HUDEP-2 (cell line): ENCODE results near the gene UTY.
"Not testable (repeated sequence)": the region's sequence is repeated elsewhere in the genome, so short reads cannot be mapped to it uniquely, and the experiment has no call there.

ENCODE experiments used
- DNase-seq, 76 experiments: peaks; one replicate each; lab custom pipeline; 2025; ENCODE audit not compliant: unreplicated experiment in 76 of 76; lab: John Stamatoyannopoulos, UW

UTY gene

DNA sequence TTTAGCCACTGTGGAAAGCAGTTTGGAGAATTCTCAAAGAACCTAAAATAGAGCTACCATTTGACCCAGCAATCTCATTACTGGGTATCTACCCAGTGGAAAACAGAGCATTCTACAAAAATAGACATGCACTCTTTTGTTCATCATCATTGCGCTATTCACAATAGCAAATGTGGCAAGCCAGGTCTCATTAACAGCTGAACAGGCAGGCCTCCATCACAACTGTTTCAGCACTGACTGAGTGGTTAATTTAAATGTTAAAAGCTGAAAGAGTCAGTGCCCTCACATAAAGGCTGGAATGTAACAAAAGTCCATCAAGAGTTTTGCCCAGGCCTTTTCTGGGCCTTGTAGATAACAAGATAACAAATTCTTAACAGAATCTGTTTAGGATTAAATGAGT lies 166.9 kb downstream of the UTY start:
- no peak for DNase-seq

DNA sequence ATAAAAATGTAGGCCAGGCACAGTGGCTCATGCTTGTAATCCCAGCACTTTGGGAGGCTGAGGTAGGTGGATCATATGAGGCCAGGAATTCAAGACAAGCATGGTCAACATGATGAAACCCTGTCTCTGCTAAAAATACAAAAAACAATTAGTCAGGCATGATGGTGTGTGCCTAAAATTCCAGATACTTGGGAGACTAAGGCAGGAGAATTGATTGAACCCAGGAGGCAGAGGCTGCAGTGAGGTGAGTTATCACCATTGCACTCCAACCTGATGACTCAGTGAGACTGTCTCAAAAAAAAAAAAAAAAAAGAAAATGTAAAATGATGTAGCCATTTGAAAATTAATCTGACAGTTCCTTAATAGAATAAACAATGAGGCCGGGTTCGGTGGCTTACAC lies 171.9 kb downstream of the UTY start:
- no peak for DNase-seq

DNA sequence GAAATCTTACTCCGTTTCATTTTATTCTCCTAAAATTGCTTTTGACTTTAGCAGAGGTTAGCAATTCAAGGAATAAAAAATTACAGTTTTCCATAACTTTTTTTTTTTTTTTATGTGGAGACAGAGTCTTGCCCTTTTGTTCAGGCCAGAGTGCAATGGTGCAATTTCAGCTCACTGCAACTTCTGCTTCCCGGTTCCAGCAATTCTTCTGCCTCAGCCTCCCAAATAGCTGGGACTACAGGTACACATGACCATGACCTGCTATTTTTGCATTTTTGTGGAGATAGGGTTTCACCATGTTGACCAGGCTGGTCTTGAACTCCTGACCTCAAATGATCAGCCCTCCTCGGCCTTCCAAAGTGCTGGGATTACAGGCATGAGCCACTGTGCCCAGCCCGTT lies 179.0 kb downstream of the UTY start:
- DNase-seq = no peak

DNA sequence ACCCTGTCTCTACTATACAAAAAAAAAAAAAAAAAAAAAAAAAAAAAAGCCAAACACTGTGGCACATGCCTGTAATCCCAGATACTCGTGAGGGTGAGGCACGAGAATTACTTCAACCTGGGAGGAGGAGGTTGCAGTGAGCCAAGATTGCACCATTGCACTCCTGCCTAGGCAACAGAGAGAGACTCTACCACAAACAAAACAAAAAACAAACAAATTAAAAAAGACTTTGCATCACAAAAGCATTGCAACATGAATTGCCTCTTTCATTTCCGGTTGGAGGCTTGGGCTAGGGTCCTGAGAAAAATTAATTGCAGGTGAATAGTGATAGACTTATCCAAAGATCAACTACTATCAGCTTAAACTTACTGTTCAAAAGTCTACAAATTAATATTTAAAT lies 180.4 kb downstream of the UTY start:
- DNase-seq = no peak

DNA sequence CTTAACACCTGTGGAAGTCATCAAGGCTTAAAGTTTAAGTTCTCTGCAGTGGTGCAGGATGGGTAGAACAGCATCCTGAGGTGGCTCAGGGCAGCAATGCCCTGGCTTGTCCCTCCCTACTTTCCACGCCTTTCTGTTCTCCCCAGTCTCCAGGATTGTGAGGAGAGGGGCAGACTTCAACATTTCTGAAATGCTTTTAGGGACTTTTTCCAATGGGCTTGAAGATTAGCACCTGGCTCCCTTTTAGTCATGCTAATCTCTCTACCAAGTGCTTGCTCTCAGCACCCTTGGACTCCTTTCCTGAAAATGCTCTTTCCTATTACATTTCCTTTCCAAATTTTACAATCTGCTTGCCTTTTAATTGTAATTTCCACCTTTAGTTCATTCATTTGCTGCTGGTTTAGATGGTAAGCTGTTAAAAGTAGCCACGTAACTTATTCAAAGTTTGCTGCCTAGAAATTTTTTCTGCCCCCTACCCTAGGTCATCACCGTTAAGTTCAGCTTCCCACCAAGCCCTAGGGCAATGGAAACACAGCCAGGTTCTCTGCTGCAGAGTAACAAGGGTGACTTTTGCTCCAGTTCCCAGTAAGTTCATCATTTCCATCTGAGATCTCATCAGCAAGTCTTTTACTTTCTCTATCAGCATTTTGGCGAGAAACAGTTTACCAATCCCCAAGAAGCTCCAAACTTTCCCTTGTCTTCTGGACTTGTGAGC lies 183.5 kb downstream of the UTY start:
- DNase-seq = no peak

DNA sequence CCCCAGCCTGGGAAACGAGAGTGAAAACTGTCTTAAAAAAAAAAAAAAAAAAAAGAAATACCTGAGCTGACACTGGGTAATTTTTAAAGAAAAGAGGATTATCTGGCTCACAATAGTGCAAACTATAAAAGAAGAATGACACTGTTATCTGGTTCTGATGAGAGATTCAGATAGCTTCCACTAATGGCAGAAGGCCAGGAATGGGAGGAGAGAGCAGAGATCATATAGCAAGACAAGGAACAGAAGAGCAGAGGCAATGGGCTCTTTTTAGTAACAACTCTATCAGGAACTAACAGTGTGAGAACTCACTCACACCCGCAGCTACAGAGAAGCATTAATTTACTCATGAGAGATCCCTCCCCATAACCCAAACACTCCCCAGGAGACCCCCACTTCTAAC lies 184.8 kb downstream of the UTY start:
- peak in 52 of 76 experiments; percentile 0 to 65 (median 16) for DNase-seq

DNA sequence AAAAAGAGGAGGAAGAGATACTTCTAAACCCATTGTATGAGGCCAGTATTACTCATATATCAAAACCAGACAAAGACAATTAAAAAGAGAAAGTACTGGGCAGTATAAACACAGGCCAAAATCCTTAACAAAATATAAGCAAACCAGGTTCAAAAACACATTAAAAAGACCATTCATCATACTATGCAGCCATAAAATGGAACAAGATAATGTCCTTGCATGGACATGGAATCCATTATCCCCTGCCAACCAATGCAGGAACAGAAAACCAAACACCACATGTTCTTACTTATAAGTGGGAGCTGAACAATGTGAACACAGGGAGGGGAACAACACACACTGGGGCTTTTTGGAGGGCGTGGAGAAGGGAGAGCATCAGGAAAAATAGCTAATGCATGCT lies 188.6 kb downstream of the UTY start:
- DNase-seq = no peak

DNA sequence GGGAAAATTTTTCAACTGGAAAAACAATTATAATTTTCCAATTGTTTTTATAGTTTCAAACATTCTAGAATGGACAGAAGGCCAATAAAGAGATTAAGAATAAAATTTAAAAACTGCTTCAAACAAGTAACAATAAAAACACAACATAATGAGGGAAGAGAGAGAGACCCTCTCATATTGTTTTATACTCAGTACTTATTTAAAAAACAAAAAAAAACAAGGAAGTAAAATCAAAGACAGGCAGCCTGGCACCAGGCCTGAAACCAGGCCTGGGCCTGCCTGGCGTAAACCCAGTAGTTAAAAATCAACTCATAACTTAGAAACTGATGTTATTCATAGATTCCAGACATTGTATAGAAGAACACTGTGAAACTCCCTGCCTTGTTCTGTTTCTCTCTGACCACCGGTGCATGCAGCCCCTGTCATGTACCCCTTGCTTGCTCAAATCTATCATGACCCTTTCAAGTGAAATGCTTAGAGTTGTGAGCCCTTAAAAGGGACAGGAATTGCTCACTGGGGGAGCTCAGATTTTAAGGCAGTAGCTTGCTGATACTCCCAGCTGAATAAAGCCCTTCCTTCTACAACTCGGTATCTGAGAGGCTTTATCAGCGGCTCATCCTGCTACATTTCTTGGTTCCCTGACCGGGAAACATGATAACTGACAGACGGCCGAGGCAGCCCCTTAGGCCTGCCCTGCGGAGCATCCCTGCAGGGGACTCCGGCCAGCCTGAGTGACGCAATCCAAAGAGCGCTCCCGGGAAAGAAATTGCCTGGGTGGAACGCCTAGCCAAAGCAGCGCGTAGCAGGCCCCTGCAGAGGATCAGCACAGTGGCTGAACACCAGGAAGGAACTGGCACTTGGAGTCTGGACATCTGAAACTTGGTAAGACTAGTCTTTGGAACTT lies 197.4 kb downstream of the UTY start:
- not testable (repeated sequence) for DNase-seq

DNA sequence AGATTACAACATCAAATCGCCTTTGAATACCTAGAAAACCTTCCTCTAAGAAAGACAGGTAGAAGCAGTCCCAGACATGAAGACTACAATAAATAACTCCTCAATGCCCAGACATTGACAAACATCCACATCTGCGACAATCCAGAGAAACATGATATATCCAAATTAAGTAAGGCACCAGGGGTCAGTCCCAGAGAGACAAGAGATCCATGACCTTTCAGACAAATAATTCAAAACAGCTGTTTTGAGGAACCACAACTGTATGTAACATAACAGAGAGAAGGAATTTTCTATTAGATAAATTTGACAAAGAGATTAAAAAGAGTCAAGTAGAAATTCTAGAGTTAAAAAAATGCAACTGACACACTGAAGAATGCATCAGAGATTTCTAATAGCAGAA lies 200.3 kb downstream of the UTY start:
- no peak for DNase-seq

DNA sequence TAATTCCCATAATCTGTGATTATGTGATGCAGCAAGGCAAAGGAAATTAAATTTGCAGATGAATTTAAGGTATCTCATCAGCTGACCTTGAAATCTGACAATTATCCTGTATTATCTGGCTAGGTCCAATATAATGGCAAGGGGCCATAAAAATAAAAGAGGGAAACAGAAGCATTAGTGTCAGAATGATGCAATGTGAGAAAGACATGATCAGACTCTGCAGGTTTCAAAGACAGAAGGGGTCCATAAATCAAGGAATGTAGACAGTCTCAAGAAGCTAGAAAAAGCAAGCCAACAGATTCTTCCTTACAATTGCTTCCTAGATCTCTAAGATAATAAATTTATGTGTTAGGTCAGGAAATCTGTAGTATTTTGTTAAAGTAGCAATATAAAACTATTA lies 208.1 kb downstream of the UTY start:
- no peak for DNase-seq

DNA sequence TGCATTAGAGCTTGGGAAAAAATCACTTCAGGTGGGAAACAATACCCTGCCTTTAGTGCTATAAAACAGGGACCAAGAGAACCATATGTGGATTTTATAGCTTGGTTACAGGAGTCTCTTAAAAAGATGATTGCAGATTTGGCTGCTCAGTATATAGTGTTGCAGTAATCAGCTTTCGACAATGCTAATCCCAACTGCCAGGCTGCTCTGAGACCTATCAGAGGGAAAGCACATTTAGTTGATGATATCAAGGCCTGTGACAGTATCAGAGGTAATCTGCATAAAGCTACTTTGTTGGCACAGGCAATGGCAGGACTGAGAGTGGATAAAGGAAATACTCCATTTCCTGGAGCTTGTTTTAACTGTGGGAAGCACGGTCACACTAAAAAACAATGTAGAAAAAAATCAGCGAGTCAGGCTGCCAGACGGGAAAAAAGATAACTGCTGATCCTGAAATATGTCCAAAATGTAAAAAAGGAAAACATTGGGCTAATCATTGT lies 225.8 kb downstream of the UTY start:
- peak in 22 of 76 experiments; percentile 0 to 31 (median 0) for DNase-seq

DNA sequence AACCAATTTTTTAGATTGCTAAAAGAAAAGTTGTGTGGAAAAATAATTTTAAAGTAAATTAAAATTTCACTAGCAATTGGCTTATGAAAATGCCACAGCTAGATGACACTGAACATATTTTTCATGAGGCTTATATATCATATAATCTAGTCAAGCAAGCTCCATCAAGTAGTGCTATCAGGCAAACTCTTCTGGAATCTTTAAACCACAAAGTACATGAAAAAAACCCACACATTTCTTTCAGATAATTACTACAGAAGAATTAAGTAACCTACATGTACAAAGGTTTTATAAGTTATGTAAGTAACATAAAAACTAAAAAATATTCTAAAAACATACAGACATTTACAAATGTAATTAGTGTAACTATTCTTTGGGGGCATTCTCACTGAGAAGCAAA lies 229.4 kb downstream of the UTY start:
- DNase-seq = peak in 11 of 76 experiments; percentile 0 to 32 (median 4)

DNA sequence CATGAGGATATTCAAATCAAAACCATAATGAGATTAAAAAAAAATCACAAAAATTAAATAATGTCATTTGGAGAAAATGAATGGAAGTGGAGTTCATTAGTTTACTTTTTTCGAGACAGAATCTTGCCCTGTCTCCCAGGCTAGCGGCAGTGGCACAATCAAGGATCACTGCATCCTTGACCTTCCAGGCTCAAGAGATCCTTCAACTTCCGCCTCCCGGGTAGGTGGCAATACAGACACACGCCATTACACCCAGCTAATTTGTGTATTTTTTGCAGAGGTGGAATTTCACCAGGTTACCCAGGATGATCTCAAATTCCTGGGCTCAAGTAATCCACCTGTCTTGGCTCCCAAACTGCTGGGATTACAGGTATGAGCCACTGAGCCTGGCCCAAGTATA lies 236.1 kb downstream of the UTY start:
- DNase-seq = peak in 1 of 76 experiments; percentile 0

DNA sequence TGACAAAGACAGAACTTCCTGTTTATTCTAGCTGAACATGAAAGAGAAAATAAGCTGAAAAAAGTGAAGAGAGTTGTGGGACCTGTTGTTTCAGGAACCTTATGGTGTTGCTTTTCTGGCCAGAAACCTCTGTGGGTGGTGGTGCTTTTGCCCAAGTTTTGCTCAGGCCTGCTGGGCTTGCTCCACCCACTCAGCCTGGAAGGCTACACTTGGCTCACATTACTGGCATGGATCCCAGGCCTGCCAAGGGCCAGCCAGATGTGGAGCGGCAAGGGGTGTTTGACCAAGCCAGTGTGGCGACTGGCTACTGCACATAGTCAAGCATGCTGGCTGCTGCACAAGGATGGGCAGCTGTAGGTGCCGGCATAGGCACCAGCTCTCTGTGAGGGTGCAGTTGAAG lies 245.9 kb downstream of the UTY start:
- DNase-seq = peak in 54 of 76 experiments; percentile 0 to 71 (median 6)

DNA sequence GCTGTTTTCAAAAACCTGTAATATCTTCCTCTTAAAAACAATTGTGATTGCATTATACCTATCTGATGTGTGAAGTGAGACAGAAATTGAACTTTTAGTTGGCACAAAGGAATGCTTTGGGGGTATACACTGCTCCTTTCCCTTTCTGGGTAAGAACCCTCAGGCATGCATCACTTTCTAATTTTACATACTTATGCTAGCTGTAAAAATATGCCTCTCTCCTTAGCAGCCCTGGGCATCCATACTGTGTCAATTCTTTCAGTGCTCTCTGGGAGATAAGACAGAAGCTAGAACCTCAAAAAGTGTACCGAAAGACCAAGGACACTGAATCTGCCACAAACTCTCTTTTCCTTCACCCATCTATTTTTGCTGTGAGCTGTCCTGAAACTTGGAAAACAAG lies 246.7 kb downstream of the UTY start:
- DNase-seq = no peak

DNA sequence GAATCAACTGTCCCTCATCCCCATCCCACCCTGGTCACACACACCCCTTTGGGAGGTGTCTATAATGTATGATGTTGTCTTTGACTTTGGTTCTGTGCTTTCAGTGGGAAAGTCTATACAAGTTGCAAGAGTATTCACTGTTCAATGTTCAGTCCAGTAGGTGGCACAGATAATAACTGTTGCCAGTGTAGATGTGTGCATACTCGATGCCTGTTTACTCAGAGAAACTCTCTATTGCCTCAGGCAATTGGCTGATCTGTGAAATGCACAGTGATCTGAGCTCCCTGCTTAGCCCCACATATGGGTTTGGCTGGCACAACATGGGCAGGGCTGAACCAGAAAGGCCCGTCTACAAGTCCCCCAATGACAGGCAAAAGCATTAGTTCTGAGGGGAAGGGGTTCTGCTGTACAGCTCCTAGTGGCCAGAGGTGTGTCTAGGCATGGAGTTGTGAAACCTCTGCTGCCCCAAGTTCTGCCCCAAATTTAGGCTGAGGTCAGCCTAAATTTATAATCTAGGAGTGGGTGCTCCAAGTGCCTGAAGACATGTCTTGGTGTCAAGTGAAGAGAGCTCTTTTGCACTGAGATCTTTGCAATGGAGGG lies 252.4 kb downstream of the UTY start:
- peak in 10 of 76 experiments; percentile 0 to 11 (median 2) for DNase-seq

DNA sequence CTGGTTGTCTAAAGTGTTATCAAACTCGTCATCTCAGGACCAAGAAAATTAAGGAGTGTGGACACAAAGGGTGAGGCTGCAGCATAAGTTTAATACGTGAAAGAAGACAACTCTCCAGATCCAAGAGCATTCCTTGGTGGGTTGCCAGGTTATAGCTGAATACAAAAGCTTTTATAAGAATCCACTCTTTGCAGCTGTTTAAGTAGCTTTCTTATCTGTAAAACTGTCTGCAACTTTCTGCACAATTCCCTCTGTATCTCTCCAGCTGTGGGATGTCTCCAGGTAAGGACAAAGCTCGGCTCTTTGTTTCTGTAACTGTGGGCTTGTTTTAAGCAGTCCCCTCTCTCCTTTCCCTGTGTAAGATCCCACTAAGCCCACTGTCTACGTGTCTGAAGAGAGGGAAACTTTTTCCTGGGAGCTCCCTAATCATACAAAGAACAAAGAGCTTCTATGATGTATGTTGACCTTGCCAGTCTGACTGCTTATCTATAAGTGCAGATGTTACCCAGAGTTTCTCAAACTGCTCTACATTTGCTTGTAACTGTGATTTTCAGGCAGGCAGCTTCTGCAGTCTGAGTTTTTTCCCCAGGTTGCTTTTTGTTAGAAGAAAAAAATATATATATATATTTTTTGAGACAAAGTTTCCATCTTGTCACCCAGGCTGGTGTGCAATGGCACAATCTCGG lies 268.7 kb downstream of the UTY start:
- DNase-seq = peak in 33 of 76 experiments; percentile 0 to 49 (median 1)

DNA sequence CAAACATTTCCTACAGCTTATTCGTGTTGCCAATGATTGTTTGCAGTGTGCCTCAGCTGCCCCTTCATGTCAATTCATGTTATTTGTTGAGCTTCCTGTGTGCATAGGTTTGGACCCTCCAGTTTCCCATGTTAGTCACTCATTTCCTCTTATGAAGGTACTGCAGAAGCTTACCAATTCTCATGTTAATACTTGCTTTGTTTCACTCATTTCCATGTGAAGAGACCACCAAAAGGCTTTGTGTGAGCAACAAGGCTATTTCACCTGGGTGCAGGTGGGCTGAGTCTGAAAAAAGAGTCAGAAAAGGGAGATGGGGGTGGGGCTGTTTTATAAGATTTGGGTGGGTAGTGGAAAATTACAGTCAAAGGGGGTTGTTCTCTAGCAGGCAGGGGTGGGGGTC lies 274.6 kb downstream of the UTY start:
- no peak for DNase-seq
